Mesendoderm (in vitro differentiated cells): ENCODE measurements around the gene DOCK9.

Experiments
- DNase-seq: peaks from one replicate; pipeline ENCODE4 v3.0.0; 2013
- H2AK5ac ChIP-seq: 2 replicates; pipeline ENCODE4 v1.6.1; 2013; ENCODE audit warnings: low read length, inconsistent platforms
- H2BK120ac ChIP-seq: 2 replicates; pipeline ENCODE4 v1.6.1; 2013; ENCODE audit warnings: low read depth, mild to moderate bottlenecking, low read length, moderate library complexity, mixed read lengths
- H2BK15ac ChIP-seq: replicated peaks from 2 replicates; pipeline ENCODE4 v1.6.1; 2013; ENCODE audit warnings: low read depth, mild to moderate bottlenecking, moderate library complexity
- H2BK5ac ChIP-seq: 2 replicates; pipeline ENCODE4 v1.6.1; 2013; ENCODE audit warnings: low read length, inconsistent platforms
- H3K18ac ChIP-seq: 2 replicates; pipeline ENCODE4 v1.6.1; 2013; ENCODE audit warnings: mild to moderate bottlenecking, low read length, mixed read lengths
- H3K23ac ChIP-seq: one replicate; pipeline ENCODE4 v1.6.1; 2013; ENCODE audit warnings: low read length
- H3K27ac ChIP-seq: 2 replicates; pipeline ENCODE4 v1.5.1; 2013; ENCODE audit warnings: low read depth, mild to moderate bottlenecking, inconsistent platforms, low read length, moderate library complexity
- H3K27me3 ChIP-seq: 2 replicates; pipeline ENCODE4 v1.6.1; 2013; ENCODE audit warnings: low read length, control low read depth, mild to moderate bottlenecking, inconsistent platforms; ENCODE audit not compliant: insufficient read depth, poor library complexity
- H3K36me3 ChIP-seq: 2 replicates; pipeline ENCODE4 v1.6.1; 2013; ENCODE audit warnings: low read length, inconsistent platforms; ENCODE audit not compliant: control insufficient read depth, insufficient read depth
- H3K4ac ChIP-seq: one replicate; pipeline ENCODE4 v1.6.1; 2013; ENCODE audit warnings: low read depth, mild to moderate bottlenecking, low read length, moderate library complexity
- H3K4me1 ChIP-seq: 2 replicates; pipeline ENCODE4 v1.6.1; 2013; ENCODE audit warnings: low read depth, low read length, inconsistent platforms; ENCODE audit not compliant: control insufficient read depth
- H3K4me2 ChIP-seq: 2 replicates; pipeline ENCODE4 v1.6.1; 2013; ENCODE audit warnings: low read length
- H3K4me3 ChIP-seq: 2 replicates; pipeline ENCODE4 v1.5.1; 2013; ENCODE audit warnings: mild to moderate bottlenecking, low read length
- H3K56ac ChIP-seq: one replicate; pipeline ENCODE4 v1.6.1; 2013; ENCODE audit warnings: low read length
- H3K79me1 ChIP-seq: 2 replicates; pipeline ENCODE4 v1.6.1; 2013; ENCODE audit warnings: low read length, inconsistent platforms
- H3K79me2 ChIP-seq: 2 replicates; pipeline ENCODE4 v1.6.1; 2013; ENCODE audit warnings: mild to moderate bottlenecking, low read length; ENCODE audit not compliant: control insufficient read depth, insufficient read depth
- H3K9ac ChIP-seq: 2 replicates; pipeline ENCODE4 v1.6.1; 2013; ENCODE audit warnings: low read length, inconsistent platforms
- H4K5ac ChIP-seq: one replicate; pipeline ENCODE4 v1.6.1; 2013; ENCODE audit warnings: low read length
- H4K8ac ChIP-seq: one replicate; pipeline ENCODE4 v1.6.1; 2013; ENCODE audit warnings: low read depth, mild to moderate bottlenecking, control low read depth, low read length, moderate library complexity
- WGBS: extraction: QIAGEN DNeasy Blood & Tissue Kit; methylation state at CpG from one replicate; pipeline ENCODE4 v1.1.7; 2013; ENCODE audit warnings: low lambda C conversion rate, missing lambda C conversion rate; ENCODE audit not compliant: insufficient coverage; ENCODE audit errors: extremely low coverage; 5-methylcytosine and 5-hydroxymethylcytosine counted together

DOCK9 gene

GRCh38 chr13:98801626-98802418 lies 176.0 kb downstream of the DOCK9 start:
- Histone ChIP-seq H3K27me3 (no peaks in the 10 kb centered on the region), H4K5ac (no peak overlapping the region), H3K4ac (no peak overlapping the region), H2BK5ac (no peak overlapping the region), H3K79me2 (no peaks in the 10 kb centered on the region), H3K23ac (no peak overlapping the region), H3K9ac (no peak overlapping the region), H3K56ac (no peak overlapping the region), H3K27ac (no peak overlapping the region), H2BK15ac (no peak overlapping the region), H4K8ac (no peak overlapping the region), H3K18ac (no peak overlapping the region), H3K4me1 (no peaks in the 10 kb centered on the region), H3K79me1 (no peaks in the 10 kb centered on the region), H3K36me3 (no peaks in the 10 kb centered on the region), H3K4me2 (no peak overlapping the region), H2AK5ac (no peak overlapping the region), H2BK120ac (no peak overlapping the region), H3K4me3 (no peak overlapping the region)
- WGBS = no CpG with 5 or more reads among the region's 10 CpGs
- DNase-seq = no peak

DNA sequence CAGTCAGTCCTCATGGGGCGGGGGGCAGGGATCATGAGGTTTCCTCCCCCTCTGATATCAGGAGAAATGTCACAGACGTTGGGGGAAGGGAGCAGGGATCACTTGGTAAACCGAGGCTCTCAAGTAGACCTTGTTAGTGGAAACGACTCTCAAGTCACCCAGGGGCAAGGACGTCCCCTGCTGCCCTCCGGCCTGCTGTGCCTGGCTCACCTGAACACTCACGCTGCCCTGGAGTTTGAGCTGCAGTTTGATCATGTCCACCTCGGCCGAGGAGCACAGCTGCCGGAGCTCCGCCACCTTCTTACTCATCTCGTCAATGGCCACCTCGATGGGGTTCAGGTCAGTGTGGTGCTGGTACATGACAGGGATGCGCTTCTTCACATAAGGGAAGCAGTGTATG lies 177.8 kb downstream of the DOCK9 start:
- Histone ChIP-seq H3K27me3 (no peaks in the 10 kb centered on the region), H3K27ac (no peak overlapping the region), H4K5ac (no peak overlapping the region), H3K9ac (no peak overlapping the region), H3K4me2 (no peak overlapping the region), H3K79me1 (no peaks in the 10 kb centered on the region), H3K56ac (no peak overlapping the region), H3K4ac (no peak overlapping the region), H3K79me2 (no peaks in the 10 kb centered on the region), H3K18ac (no peak overlapping the region), H2BK120ac (no peak overlapping the region), H3K36me3 (no peaks in the 10 kb centered on the region), H3K4me1 (no peaks in the 10 kb centered on the region), H3K4me3 (no peak overlapping the region), H3K23ac (no peak overlapping the region), H2BK5ac (no peak overlapping the region), H2AK5ac (no peak overlapping the region), H4K8ac (no peak overlapping the region), H2BK15ac (no peak overlapping the region)
- WGBS = no CpG with 5 or more reads among the region's 14 CpGs
- DNase-seq = no peak

DNA sequence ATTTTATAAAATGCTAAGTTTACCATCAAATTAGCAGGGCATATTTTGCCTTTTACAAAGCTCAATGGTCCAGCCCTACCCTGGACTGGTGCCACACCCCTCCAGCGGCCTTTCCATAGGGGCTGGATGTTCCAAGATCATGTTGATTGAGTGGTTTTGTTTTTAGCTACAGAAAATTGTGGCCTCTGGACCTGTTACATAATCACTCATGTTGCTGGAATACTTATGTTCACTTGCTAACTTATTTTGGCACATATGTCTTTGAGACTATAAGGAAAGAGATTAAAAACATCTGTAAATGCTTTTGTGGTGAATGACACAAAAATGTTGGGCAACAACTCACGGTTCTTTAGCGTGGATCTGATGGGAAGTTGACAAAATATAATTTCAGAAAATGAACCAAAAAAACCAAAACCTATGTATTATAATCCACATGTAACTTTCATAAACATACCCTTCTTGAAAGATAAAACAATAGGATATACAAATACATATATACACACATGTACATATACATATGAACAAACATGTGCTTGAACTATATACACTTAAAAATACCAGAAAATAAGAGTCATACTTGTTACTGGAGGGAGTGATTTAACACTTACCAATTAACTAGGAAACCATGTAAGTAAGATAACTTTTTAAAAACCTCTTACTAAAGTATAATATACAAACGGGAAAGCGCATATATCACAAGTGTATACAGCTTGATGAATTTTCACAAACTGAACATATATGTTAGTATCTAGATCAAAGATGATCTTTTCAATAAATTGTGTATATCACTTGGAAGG lies 178.8 kb downstream of the DOCK9 start:
- Histone ChIP-seq H3K4me2 (no peak overlapping the region), H3K36me3 (no peaks in the 10 kb centered on the region), H3K79me2 (no peaks in the 10 kb centered on the region), H3K4me3 (no peak overlapping the region), H2BK5ac (no peak overlapping the region), H3K27ac (no peak overlapping the region), H3K4ac (no peak overlapping the region), H2BK15ac (no peak overlapping the region), H4K8ac (no peak overlapping the region), H3K79me1 (no peaks in the 10 kb centered on the region), H3K56ac (no peak overlapping the region), H3K18ac (no peak overlapping the region), H3K4me1 (no peaks in the 10 kb centered on the region), H3K23ac (no peak overlapping the region), H2BK120ac (no peak overlapping the region), H3K9ac (no peak overlapping the region), H2AK5ac (no peak overlapping the region), H3K27me3 (no peaks in the 10 kb centered on the region), H4K5ac (no peak overlapping the region)
- no peak for DNase-seq
- no CpG with 5 or more reads among the region's 5 CpGs for WGBS

GRCh38 chr13:98797456-98797855 lies 180.4 kb downstream of the DOCK9 start:
- Histone ChIP-seq H3K56ac (no peak overlapping the region), H3K79me2 (no peaks in the 10 kb centered on the region), H2BK15ac (no peak overlapping the region), H3K4me2 (no peak overlapping the region), H4K8ac (no peak overlapping the region), H3K27me3 (no peaks in the 10 kb centered on the region), H3K9ac (no peak overlapping the region), H3K23ac (no peak overlapping the region), H4K5ac (no peak overlapping the region), H3K4me3 (no peak overlapping the region), H3K79me1 (no peaks in the 10 kb centered on the region), H2AK5ac (no peak overlapping the region), H3K27ac (no peak overlapping the region), H3K4me1 (no peaks in the 10 kb centered on the region), H3K18ac (no peak overlapping the region), H3K4ac (no peak overlapping the region), H2BK5ac (no peak overlapping the region), H3K36me3 (no peaks in the 10 kb centered on the region), H2BK120ac (no peak overlapping the region)
- DNase-seq = no peak
- WGBS = no CpG with 5 or more reads among the region's 6 CpGs

DNA sequence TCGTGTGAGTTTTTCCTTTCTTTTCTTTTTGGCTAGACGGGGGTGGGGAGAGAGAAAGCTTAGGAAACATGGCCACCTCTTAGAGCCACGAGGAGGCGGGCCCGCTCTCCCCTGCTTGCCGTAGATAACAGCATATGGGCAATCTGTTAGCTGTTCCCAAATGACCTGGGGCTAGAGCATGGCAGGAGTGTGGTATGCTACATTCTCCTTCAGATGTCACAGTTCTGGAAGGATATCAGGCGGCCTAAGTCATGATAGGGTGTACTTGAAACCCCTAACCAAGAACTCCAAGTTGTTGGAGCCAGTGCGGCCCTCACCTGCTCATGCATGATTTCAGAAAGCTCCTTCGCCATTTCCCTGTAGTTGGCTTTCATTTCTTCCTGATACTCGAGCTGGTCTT lies 181.1 kb downstream of the DOCK9 start:
- H3K23ac ChIP-seq = no peak overlapping the region
- no peak overlapping the region for H3K4me3 ChIP-seq
- H4K8ac ChIP-seq = no peak overlapping the region
- no peaks in the 10 kb centered on the region for H3K79me1 ChIP-seq
- no peak overlapping the region for H2BK5ac ChIP-seq
- H3K4me1 ChIP-seq = no peaks in the 10 kb centered on the region
- no peak overlapping the region for H3K4ac ChIP-seq
- no peak overlapping the region for H3K56ac ChIP-seq
- H3K9ac ChIP-seq = no peak overlapping the region
- DNase-seq = peak; percentile 59
- no peak overlapping the region for H2AK5ac ChIP-seq
- no peak overlapping the region for H2BK15ac ChIP-seq
- no peaks in the 10 kb centered on the region for H3K79me2 ChIP-seq
- H3K27ac ChIP-seq = no peak overlapping the region
- H3K36me3 ChIP-seq = no peaks in the 10 kb centered on the region
- no peaks in the 10 kb centered on the region for H3K27me3 ChIP-seq
- no peak overlapping the region for H3K4me2 ChIP-seq
- H4K5ac ChIP-seq = no peak overlapping the region
- WGBS = no CpG with 5 or more reads among the region's 10 CpGs
- H3K18ac ChIP-seq = no peak overlapping the region
- no peak overlapping the region for H2BK120ac ChIP-seq
